SK-N-SH (cell line): Measurements from ENCODE around the gene IL17A. TPM values are rescaled to one million over a fixed set of nuclear protein-coding genes. Genes with fewer than 3 reads are reported as not detected.

Experiments
- CTCF ChIA-PET: fragments of 300-600, 350-600 bp; formaldehyde crosslinking; extraction: SDS; loops from one replicate; lab custom pipeline; 2021; lab: Yijun Ruan, JAX
- POLR2A ChIA-PET: fragments of 350-600 bp; sonication (Branson Sonifier 250); formaldehyde crosslinking; extraction: SDS; loops from one replicate; lab custom pipeline; 2020; ENCODE audit warnings: antibody characterized with exemption, inconsistent platforms; lab: Yijun Ruan, JAX
- DNase-seq: peaks from one replicate; pipeline ENCODE4 v3.0.0; 2012
- H2AFZ ChIP-seq: fragments of 200-600 bp; sonication (generic); 2 replicates; pipeline ENCODE4 v1.8.1; 2016; ENCODE audit warnings: antibody characterized with exemption, mild to moderate bottlenecking, low read depth
- H3F3A ChIP-seq: fragments of 200-600 bp; sonication (generic); replicated peaks from 2 replicates; pipeline ENCODE3; 2016; ENCODE audit warnings: antibody characterized with exemption, mild to moderate bottlenecking; ENCODE audit not compliant: insufficient read depth
- H3K27ac ChIP-seq, 2 experiments: fragments of 200-500 bp in 1 of 2; fragments of 200-600 bp in 1 of 2; sonication (Bioruptor generic) in 1 of 2; sonication (generic), shearing (Covaris generic) in 1 of 2; 2 replicates each; pipeline versions ENCODE4 v1.5.1 to v1.6.1; 2014 to 2016; ENCODE audit warnings: low read depth in 2 of 2, inconsistent platforms in 1 of 2, low read length in 1 of 2, mild to moderate bottlenecking in 1 of 2, mixed read lengths in 1 of 2
- H3K27me3 ChIP-seq: fragments of 200-600 bp; sonication (generic), shearing (Covaris generic); 2 replicates; pipeline ENCODE4 v1.6.1; 2016; ENCODE audit warnings: mixed run types; ENCODE audit not compliant: insufficient read depth
- H3K36me3 ChIP-seq, 2 experiments: fragments of 200-500 bp in 1 of 2; fragments of 200-600 bp in 1 of 2; sonication (Bioruptor generic) in 1 of 2; sonication (generic) in 1 of 2; replicated peaks in 1 of 2; 2 replicates each; pipeline versions ENCODE3 to v1.5.1; 2014 to 2016; ENCODE audit warnings: low read length in 1 of 2, mild to moderate bottlenecking in 1 of 2; ENCODE audit not compliant: insufficient read depth in 2 of 2, control insufficient read depth in 1 of 2
- H3K4me1 ChIP-seq, 2 experiments: fragments of 200-500 bp in 1 of 2; fragments of 200-600 bp in 1 of 2; sonication (Bioruptor generic) in 1 of 2; sonication (generic), shearing (Covaris generic) in 1 of 2; 2 replicates each; pipeline versions ENCODE4 v1.5.1 to v1.6.1; 2014 to 2016; ENCODE audit warnings: low read depth in 1 of 2, low read length in 1 of 2, mixed run types in 1 of 2; ENCODE audit not compliant: insufficient read depth in 2 of 2, control insufficient read depth in 1 of 2
- H3K4me2 ChIP-seq: fragments of 200-600 bp; sonication (generic), shearing (Covaris generic); 2 replicates; pipeline ENCODE4 v1.6.1; 2017; ENCODE audit warnings: mixed run types
- H3K4me3 ChIP-seq, 2 experiments: fragments of 200-500 bp in 1 of 2; fragments of 200-600 bp in 1 of 2; sonication (Bioruptor generic) in 1 of 2; sonication (generic), shearing (Covaris generic) in 1 of 2; 2 replicates each; pipeline versions ENCODE4 v1.5.1 to v1.8.1; 2014 to 2016; ENCODE audit warnings: low read depth in 2 of 2, inconsistent platforms in 1 of 2, low read length in 1 of 2, mild to moderate bottlenecking in 1 of 2, mixed read lengths in 1 of 2, moderate library complexity in 1 of 2
- H3K79me2 ChIP-seq: fragments of 200-600 bp; sonication (generic); 2 replicates; pipeline ENCODE4 v1.8.1; 2017; ENCODE audit warnings: mild to moderate bottlenecking; ENCODE audit not compliant: insufficient read depth
- H3K9ac ChIP-seq: fragments of 200-600 bp; sonication (generic); 2 replicates; pipeline ENCODE4 v1.6.1; 2017; ENCODE audit warnings: mixed run types
- H3K9me2 ChIP-seq: fragments of 200-600 bp; sonication (generic); 2 replicates; pipeline ENCODE4 v1.6.1; 2017; ENCODE audit warnings: mixed run types
- H3K9me3 ChIP-seq: fragments of 200-600 bp; sonication (generic); 2 replicates; pipeline ENCODE4 v1.6.1; 2017; ENCODE audit warnings: mixed run types, mild to moderate bottlenecking, moderate library complexity
- H4K20me1 ChIP-seq: fragments of 200-600 bp; sonication (generic); 2 replicates; pipeline ENCODE4 v1.6.1; 2017; ENCODE audit warnings: mild to moderate bottlenecking, mixed run types; ENCODE audit not compliant: insufficient read depth
- CHD2 ChIP-seq: fragments of 150-350 bp; IDR thresholded peaks from 2 replicates; pipeline ENCODE4 v1.6.1; 2018; ENCODE audit warnings: low read length; ENCODE audit not compliant: partially characterized antibody
- CTCF ChIP-seq: fragments of 200-600 bp; sonication (generic); IDR thresholded peaks from 2 replicates; pipeline ENCODE4 v1.6.1; 2017; ENCODE audit warnings: antibody characterized with exemption, mild to moderate bottlenecking, moderate library complexity
- ELF1 ChIP-seq: IDR thresholded peaks from 2 replicates; pipeline ENCODE4 v1.4.0; 2012
- EZH2phosphoT487 ChIP-seq: fragments of 200-600 bp; sonication (generic); IDR thresholded peaks from 2 replicates; pipeline ENCODE4 v1.6.1; 2017; ENCODE audit warnings: low read depth, mixed run types, mild to moderate bottlenecking, antibody characterized with exemption, moderate library complexity, borderline replicate concordance
- FOXJ3 ChIP-seq: sonication (generic); formaldehyde crosslinking; IDR thresholded peaks from 2 replicates; pipeline ENCODE4 v1.5.1; 2020; ENCODE audit warnings: mild to moderate bottlenecking, missing genetic modification reagents
- FOXM1 ChIP-seq: IDR thresholded peaks from 2 replicates; pipeline ENCODE4 v1.4.0; 2012; ENCODE audit warnings: low read depth, mild to moderate bottlenecking
- GABPA ChIP-seq: IDR thresholded peaks from 2 replicates; pipeline ENCODE4 v1.4.0; 2012; ENCODE audit warnings: low read depth, mild to moderate bottlenecking
- GATA2 ChIP-seq: sonication (generic); formaldehyde crosslinking; IDR thresholded peaks from 2 replicates; pipeline ENCODE4 v1.5.0; 2020; ENCODE audit warnings: mild to moderate bottlenecking, missing genetic modification reagents
- IRF3 ChIP-seq: fragments of 150-350 bp; IDR thresholded peaks from 2 replicates; pipeline ENCODE4 v1.6.1; 2016; ENCODE audit warnings: mild to moderate bottlenecking, low read depth, low read length
- NRF1 ChIP-seq: IDR thresholded peaks from 2 replicates; pipeline ENCODE4 v1.6.1; 2012; ENCODE audit warnings: low read depth, mild to moderate bottlenecking, low read length
- RAD21 ChIP-seq: IDR thresholded peaks from 2 replicates; pipeline ENCODE4 v1.6.1; 2012; ENCODE audit warnings: mild to moderate bottlenecking, low read length
- RCOR1 ChIP-seq: fragments of 150-350 bp; IDR thresholded peaks from 2 replicates; pipeline ENCODE4 v1.6.1; 2017; ENCODE audit warnings: antibody characterized with exemption, low read length
- REST ChIP-seq: IDR thresholded peaks from 2 replicates; pipeline ENCODE4 v1.6.1; 2012; ENCODE audit warnings: mild to moderate bottlenecking, low read depth, low read length, moderate library complexity
- RFX5 ChIP-seq: IDR thresholded peaks from 2 replicates; pipeline ENCODE4 v1.6.1; 2012; ENCODE audit warnings: mild to moderate bottlenecking, improper control_type of control experiment, low read length
- SMC3 ChIP-seq: IDR thresholded peaks from 2 replicates; pipeline ENCODE4 v1.6.1; 2012; ENCODE audit warnings: low read depth, low read length, improper control_type of control experiment
- YY1 ChIP-seq: IDR thresholded peaks from 2 replicates; pipeline ENCODE4 v1.4.0; 2012; ENCODE audit warnings: low read depth, mild to moderate bottlenecking
- ZBTB33 ChIP-seq: IDR thresholded peaks from 2 replicates; pipeline ENCODE4 v1.4.0; 2012; ENCODE audit warnings: low read depth, borderline replicate concordance
- WGBS: methylation state at CpG from one replicate; pipeline ENCODE4 v1.1.6; 2017; ENCODE audit warnings: low lambda C conversion rate; 5-methylcytosine and 5-hydroxymethylcytosine counted together
- polyA plus RNA-seq, 3 experiments: library from polyadenylated mRNA; depleted of rRNA; stranded (reverse); fragments of >200 nt; gene quantifications; 2 replicates each; pipeline ENCODE4 v1.2.3, GENCODE V29; 2012

IL17A gene
- polyA plus RNA-seq, 1 of the 3 experiments (the other 2 are of a cell fraction) = not detected

- Histone ChIP-seq H3K27ac (no peak overlapping the region), H3K4me1 (no peaks in the 10 kb centered on the region), H3F3A (no peaks in the 10 kb centered on the region), H3K4me2 (no peak overlapping the region), H3K79me2 (no peaks in the 10 kb centered on the region), H3K9ac (no peak overlapping the region), H3K9me2 (no peaks in the 10 kb centered on the region), H3K9me3 (no peaks in the 10 kb centered on the region), H3K4me3 (no peak overlapping the region), H3K27me3 (no peaks in the 10 kb centered on the region), H2AFZ (no peak overlapping the region), H3K36me3 (no peaks in the 10 kb centered on the region), H4K20me1 (no peaks in the 10 kb centered on the region)
- ChIA-PET POLR2A (no interaction called here), CTCF (interaction anchor here (1.2 to 1.5 kb wide), 2 partner anchors 20 to 51 kb away, joined by 4 read pairs; no protein-coding TSS in a partner anchor)
- 0% methylated on average over 3 of the region's 3 CpGs for WGBS
- TF ChIP-seq RCOR1 (no peak), FOXJ3 (CRISPR knock-in tag) (no peak), GATA2 (CRISPR knock-in tag) (no peak), EZH2phosphoT487 (no peak), IRF3 (no peak), CHD2 (no peak), RFX5 (no peak), ELF1 (no peak), GABPA (no peak), CTCF (no peak), ZBTB33 (no peak), FOXM1 (no peak), NRF1 (no peak), SMC3 (no peak), REST (no peak), RAD21 (no peak), YY1 (no peak)
- DNase-seq = no peak
Observed at GRCh38 chr6:52183131-52183713, 3.0 kb upstream of the IL17A start.
